ENCODE results near the gene CDK6.
A peak's percentile ranks its signal among the peaks of the same experiment; 100 is the strongest.

Gene CDK6

GRCh38 chr7:92824901-92825480 is 11.4 kb downstream of the CDK6 start:
- DNase-seq, result peak; percentile 27

- DNase-seq, result no peak
Measured at GRCh38 chr7:92824450-92824849, 11.9 kb downstream of the CDK6 start.

GRCh38 chr7:92823042-92823441 is 13.3 kb downstream of the CDK6 start:
- no peak for DNase-seq

- no peak for DNase-seq
Measured at GRCh38 chr7:92820191-92820590, 16.2 kb downstream of the CDK6 start.

GRCh38 chr7:92817398-92817797 is 19.0 kb downstream of the CDK6 start:
- no peak for DNase-seq

GRCh38 chr7:92815412-92815811 is 21.0 kb downstream of the CDK6 start:
- no peak for DNase-seq

GRCh38 chr7:92813390-92814024 is 22.9 kb downstream of the CDK6 start:
- DNase-seq, result peak; percentile 16

- no peak for DNase-seq
Measured at GRCh38 chr7:92811158-92811557, 25.2 kb downstream of the CDK6 start.

GRCh38 chr7:92809760-92810573 is 26.4 kb downstream of the CDK6 start:
- DNase-seq, result peak; percentile 89

GRCh38 chr7:92809397-92809759 is 27.0 kb downstream of the CDK6 start:
- peak; percentile 45 for DNase-seq

GRCh38 chr7:92808635-92809034 is 27.7 kb downstream of the CDK6 start:
- no peak for DNase-seq

GRCh38 chr7:92808006-92808405 is 28.4 kb downstream of the CDK6 start:
- DNase-seq, result peak; percentile 27

- DNase-seq, result peak; percentile 72
Measured at GRCh38 chr7:92806496-92806895, 29.9 kb downstream of the CDK6 start.

- DNase-seq, result no peak
Measured at GRCh38 chr7:92802406-92802805, 34.0 kb downstream of the CDK6 start.

GRCh38 chr7:92799446-92800211 is 36.7 kb downstream of the CDK6 start:
- DNase-seq, result no peak

- no peak for DNase-seq
Measured at GRCh38 chr7:92798517-92799249, 37.7 kb downstream of the CDK6 start.

- DNase-seq, result peak; percentile 58
Measured at GRCh38 chr7:92797693-92798092, 38.7 kb downstream of the CDK6 start.

- DNase-seq, result peak; percentile 32
Measured at GRCh38 chr7:92797284-92797683, 39.1 kb downstream of the CDK6 start.

GRCh38 chr7:92794831-92795230 is 41.5 kb downstream of the CDK6 start:
- peak; percentile 14 for DNase-seq

- DNase-seq, result peak; percentile 32
Measured at GRCh38 chr7:92794391-92794790, 42.0 kb downstream of the CDK6 start.

GRCh38 chr7:92793656-92794205 is 42.6 kb downstream of the CDK6 start:
- no peak for DNase-seq

GRCh38 chr7:92790992-92791391 is 45.4 kb downstream of the CDK6 start:
- no peak for DNase-seq
